SW 1271 (cell line): ENCODE results near the gene ENTPD7.

Experiments
- DNase-seq, 2 experiments: peaks; one replicate each; lab custom pipeline; 2025; lab: John Stamatoyannopoulos, UW

ENTPD7 gene

DNA sequence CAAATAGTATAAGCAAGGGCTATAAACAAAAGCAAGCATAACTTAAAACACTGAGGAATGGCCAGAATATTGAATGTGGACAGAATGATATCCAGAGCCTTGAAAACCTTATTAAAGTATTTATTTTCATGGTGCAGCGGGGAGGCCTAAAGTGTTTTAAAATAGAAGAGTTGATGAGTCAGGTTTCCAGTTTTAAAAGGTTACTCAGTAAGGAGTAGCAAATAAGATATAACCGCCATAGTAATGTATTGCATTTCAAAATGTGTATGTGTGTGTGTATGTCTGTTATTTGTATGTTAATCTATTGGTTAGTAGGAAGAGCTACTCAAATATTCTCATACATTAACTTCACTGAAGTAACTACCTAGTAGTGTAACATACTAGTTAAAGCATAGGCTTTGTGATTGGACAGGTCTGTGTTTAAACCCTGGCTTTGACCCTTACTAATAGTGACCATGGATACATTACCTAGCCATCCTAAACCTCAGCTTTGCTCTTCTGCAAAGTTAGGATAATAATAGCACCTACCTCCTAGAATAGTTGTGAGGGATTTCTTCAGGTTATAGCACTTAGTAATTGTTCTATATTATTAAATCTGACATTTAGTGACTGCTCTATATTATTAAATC lies 89.6 kb downstream of the ENTPD7 start:
- no peak for DNase-seq

DNA sequence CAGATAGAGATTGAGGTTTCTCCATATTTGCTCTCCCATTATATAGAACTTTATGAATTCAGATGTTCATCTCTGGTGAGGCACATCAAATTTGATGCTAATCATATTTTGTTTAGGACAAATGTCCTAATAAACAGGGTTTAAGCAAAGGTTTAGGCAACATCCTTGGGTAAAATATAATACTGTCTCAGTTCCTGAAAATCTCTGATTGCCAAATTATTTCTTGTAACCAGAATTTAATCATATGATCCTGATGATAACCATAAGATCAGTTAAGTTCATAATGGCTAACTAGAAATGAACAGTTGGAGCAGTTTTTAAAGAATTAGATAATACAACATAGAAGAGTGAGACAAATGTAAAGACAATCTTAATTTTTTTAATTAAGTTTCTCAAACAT lies 91.3 kb downstream of the ENTPD7 start:
- no peak for DNase-seq

GRCh38 chr10:99754670-99755069 lies 95.4 kb downstream of the ENTPD7 start:
- no peak for DNase-seq
